PC-3 (cell line): Measurements from ENCODE around the gene KCNIP4. TPM values are rescaled to one million over a fixed set of nuclear protein-coding genes. Genes with fewer than 3 reads are reported as not detected.
"Not testable (repeated sequence)": the region's sequence is repeated elsewhere in the genome, so short reads cannot be mapped to it uniquely, and the experiment has no call there.

ENCODE experiments used
- ATAC-seq: fragments of 200-7000 bp; cut with Tn5 transposase; 2 replicates; pipeline ENCODE4 v1.9.1; 2020; ENCODE audit warnings: mild to moderate bottlenecking, moderate library complexity
- BruUV-seq: library from RNA; stranded (reverse); fragments of 400-500 nt; replicated peaks from 2 replicates; lab custom pipeline; 2021; lab: Mats Ljungman, UMichigan
- CTCF ChIA-PET: fragments of 300-600 bp; sonication (Branson Sonifier 250); formaldehyde crosslinking; loops from one replicate; lab custom pipeline; 2022; ENCODE audit warnings: antibody characterized with exemption; lab: Charles Lee
- POLR2A ChIA-PET: fragments of 300-600 bp; sonication (Branson Sonifier 250); formaldehyde crosslinking; loops from one replicate; lab custom pipeline; 2022; ENCODE audit warnings: antibody characterized with exemption; ENCODE audit not compliant: unreplicated experiment; lab: Charles Lee
- DNase-seq: peaks from one replicate; pipeline ENCODE4 v3.0.0-alpha.2; 2015
- H2AFZ ChIP-seq: fragments of 300-600 bp; sonication (generic); 2 replicates; pipeline ENCODE4 v1.6.0; 2016; ENCODE audit warnings: antibody characterized with exemption, low read length
- H3F3A ChIP-seq: fragments of 300-600 bp; sonication (generic); one replicate; pipeline ENCODE4 v1.6.0; 2017; ENCODE audit warnings: antibody characterized with exemption, low read length, control low read depth, mild to moderate bottlenecking; ENCODE audit not compliant: unreplicated experiment
- H3K27ac ChIP-seq: fragments of 300-600 bp; sonication (generic); 2 replicates; pipeline ENCODE4 v1.5.1; 2016; ENCODE audit warnings: mild to moderate bottlenecking, low read length
- H3K27me3 ChIP-seq: fragments of 300-600 bp; sonication (generic); 2 replicates; pipeline ENCODE4 v1.6.1; 2016; ENCODE audit warnings: low read length, mixed read lengths
- H3K36me3 ChIP-seq: fragments of 300-600 bp; sonication (generic); 2 replicates; pipeline ENCODE4 v1.6.1; 2016; ENCODE audit warnings: low read depth, mixed run types, low read length, mixed read lengths
- H3K4me1 ChIP-seq: fragments of 300-600 bp; sonication (generic); 2 replicates; pipeline ENCODE4 v1.5.1; 2016; ENCODE audit warnings: low read length; ENCODE audit not compliant: insufficient read depth
- H3K4me2 ChIP-seq: fragments of 300-600 bp; sonication (generic); 2 replicates; pipeline ENCODE4 v1.6.0; 2016; ENCODE audit warnings: low read length
- H3K4me3 ChIP-seq: fragments of 300-600 bp; sonication (generic); 2 replicates; pipeline ENCODE4 v1.5.1; 2016; ENCODE audit warnings: mild to moderate bottlenecking, low read length, mixed read lengths
- H3K79me2 ChIP-seq: fragments of 300-600 bp; sonication (generic); 2 replicates; pipeline ENCODE4 v1.6.1; 2017; ENCODE audit warnings: low read length, mixed read lengths
- H3K9ac ChIP-seq: fragments of 300-600 bp; sonication (generic); 2 replicates; pipeline ENCODE4 v1.6.0; 2016; ENCODE audit warnings: mild to moderate bottlenecking, low read length
- H3K9me2 ChIP-seq: fragments of 300-600 bp; sonication (generic); replicated peaks from 2 replicates; pipeline ENCODE4 v1.6.1; 2016; ENCODE audit warnings: mixed run types, low read length, mixed read lengths
- H3K9me3 ChIP-seq: fragments of 300-600 bp; sonication (generic); 2 replicates; pipeline ENCODE4 v1.6.1; 2016; ENCODE audit warnings: low read length, mixed read lengths
- H4K20me1 ChIP-seq: fragments of 300-600 bp; sonication (generic); 2 replicates; pipeline ENCODE4 v1.6.1; 2016; ENCODE audit warnings: low read length, mixed read lengths
- CTCF ChIP-seq: fragments of 300-600 bp; sonication (generic); conservative IDR thresholded peaks from 2 replicates; pipeline ENCODE4 v1.5.1; 2017; ENCODE audit warnings: antibody characterized with exemption, low read depth, mild to moderate bottlenecking, low read length
- EZH2 ChIP-seq: fragments of 300-600 bp; sonication (generic); IDR thresholded peaks from one replicate; pipeline ENCODE4 v1.6.1; 2017; ENCODE audit warnings: antibody characterized with exemption, mild to moderate bottlenecking, low read length; ENCODE audit not compliant: unreplicated experiment
- EZH2phosphoT487 ChIP-seq: fragments of 300-600 bp; sonication (generic); IDR thresholded peaks from 2 replicates; pipeline ENCODE4 v1.6.1; 2018; ENCODE audit warnings: mild to moderate bottlenecking, antibody characterized with exemption, low read length, borderline replicate concordance
- intact Hi-C: fragments of 100-400 bp; cut with micrococcal nuclease; formaldehyde crosslinking; loops from 2 replicates; pipeline ENCODE4 v1.9.0; 2023
- total RNA-seq: library from RNA; depleted of rRNA; stranded (reverse); fragments of >200 nt; gene quantifications from 2 replicates; pipeline ENCODE4 v1.2.3, GENCODE V29; 2014

Gene KCNIP4
- total RNA-seq, 1 experiment from 2014 or later, result not detected

- peak; percentile 36 for DNase-seq
Observed at GRCh38 chr4:20760053-20760452, 1188.5 kb downstream of the KCNIP4 start.

GRCh38 chr4:20754036-20754435 lies 1194.5 kb downstream of the KCNIP4 start:
- TF ChIP-seq EZH2 (no peak), CTCF (no peak), EZH2phosphoT487 (no peak)
- H3K27ac ChIP-seq, result no peak overlapping the region
- POLR2A ChIA-PET, result no interaction called here

More at GRCh38 chr4:20760053-20760452, 1188.5 kb downstream of the KCNIP4 start:
- peak; percentile 80 for ATAC-seq
- POLR2A ChIA-PET, result no interaction called here
- no peak overlapping the region for H3K4me2 ChIP-seq
- CTCF ChIA-PET, result interaction anchor here (0.5 kb wide), 1 partner anchor 1741 kb away, joined by 3 read pairs; no protein-coding TSS in a partner anchor
- no peaks in the 10 kb centered on the region for H3F3A ChIP-seq
- H4K20me1 ChIP-seq, result no peaks in the 10 kb centered on the region
- no peaks in the 10 kb centered on the region for H3K27me3 ChIP-seq
- intact Hi-C loops, result no loop called here
- H2AFZ ChIP-seq, result no peak overlapping the region
- no TSS peak for BruUV-seq
- H3K36me3 ChIP-seq, result no peaks in the 10 kb centered on the region
- no peak overlapping the region for H3K9ac ChIP-seq
- no peaks in the 10 kb centered on the region for H3K9me3 ChIP-seq
- H3K79me2 ChIP-seq, result no peaks in the 10 kb centered on the region
- no peak overlapping the region for H3K27ac ChIP-seq
- no peaks in the 10 kb centered on the region for H3K4me1 ChIP-seq
- no peaks in the 10 kb centered on the region for H3K9me2 ChIP-seq
- H3K4me3 ChIP-seq, result no peak overlapping the region
- TF ChIP-seq EZH2, result no peak
- peak; percentile 52 for TF ChIP-seq CTCF

GRCh38 chr4:20752641-20753040 lies 1195.9 kb downstream of the KCNIP4 start:
- H3K4me3 ChIP-seq, result no peak overlapping the region
- H3K9ac ChIP-seq, result no peak overlapping the region
- no peak overlapping the region for H2AFZ ChIP-seq
- POLR2A ChIA-PET, result no interaction called here
- TF ChIP-seq CTCF, result no peak
- no peak for TF ChIP-seq EZH2phosphoT487
- TF ChIP-seq EZH2, result no peak
- ATAC-seq (no peak), DNase-seq (no peak)
- no peak overlapping the region for H3K4me2 ChIP-seq
- H3K27ac ChIP-seq, result no peak overlapping the region
- H3K36me3 ChIP-seq, result no peaks in the 10 kb centered on the region
- no peaks in the 10 kb centered on the region for H4K20me1 ChIP-seq
- no peaks in the 10 kb centered on the region for H3F3A ChIP-seq
- no peaks in the 10 kb centered on the region for H3K27me3 ChIP-seq
- no TSS peak for BruUV-seq
- CTCF ChIA-PET, result no interaction called here
- H3K79me2 ChIP-seq, result no peaks in the 10 kb centered on the region
- no peaks in the 10 kb centered on the region for H3K9me3 ChIP-seq
- intact Hi-C loops, result no loop called here
- no peaks in the 10 kb centered on the region for H3K4me1 ChIP-seq
- no peaks in the 10 kb centered on the region for H3K9me2 ChIP-seq

More at GRCh38 chr4:20754036-20754435, 1194.5 kb downstream of the KCNIP4 start:
- H3K4me2 ChIP-seq, result no peak overlapping the region
- H3K27me3 ChIP-seq, result no peaks in the 10 kb centered on the region
- no peaks in the 10 kb centered on the region for H3K4me1 ChIP-seq
- H2AFZ ChIP-seq, result no peak overlapping the region
- H3K36me3 ChIP-seq, result no peaks in the 10 kb centered on the region
- no peaks in the 10 kb centered on the region for H3K79me2 ChIP-seq
- no peaks in the 10 kb centered on the region for H4K20me1 ChIP-seq
- no peaks in the 10 kb centered on the region for H3K9me2 ChIP-seq
- no peak overlapping the region for H3K9ac ChIP-seq
- no peak for DNase-seq
- no TSS peak for BruUV-seq
- no peak for ATAC-seq
- H3F3A ChIP-seq, result no peaks in the 10 kb centered on the region
- intact Hi-C loops, result no loop called here
- H3K4me3 ChIP-seq, result no peak overlapping the region
- CTCF ChIA-PET, result no interaction called here
- H3K9me3 ChIP-seq, result no peaks in the 10 kb centered on the region

- BruUV-seq, H3K9ac ChIP-seq, H3K27ac ChIP-seq, ATAC-seq, intact Hi-C loops, H2AFZ ChIP-seq, H3K4me2 ChIP-seq, H3K9me3 ChIP-seq, H3K4me1 ChIP-seq, H3F3A ChIP-seq, CTCF ChIA-PET, H3K27me3 ChIP-seq, POLR2A ChIA-PET, H3K9me2 ChIP-seq, H4K20me1 ChIP-seq, H3K79me2 ChIP-seq, H3K4me3 ChIP-seq, DNase-seq, H3K36me3 ChIP-seq: not testable (repeated sequence)
Observed at GRCh38 chr4:20746000-20746399, 1202.6 kb downstream of the KCNIP4 start.
